Smooth muscle cell (in vitro differentiated cells): ENCODE results near the gene NRP2. TPM values are rescaled to one million over a fixed set of nuclear protein-coding genes. Genes with fewer than 3 reads are reported as not detected.

Experiments used
- DNase-seq: peaks from one replicate; lab custom pipeline; 2025; ENCODE audit not compliant: unreplicated experiment; lab: John Stamatoyannopoulos, UW
- H2AFZ ChIP-seq: fragments of 200-600 bp; sonication (generic); 2 replicates; pipeline ENCODE4 v1.6.0; 2016; ENCODE audit warnings: antibody characterized with exemption, low read depth, mild to moderate bottlenecking
- H3F3A ChIP-seq: fragments of 200-600 bp; sonication (generic); 2 replicates; pipeline ENCODE4 v1.6.0; 2017; ENCODE audit warnings: antibody characterized with exemption, low read depth
- H3K27ac ChIP-seq: fragments of 200-600 bp; sonication (generic); 2 replicates; pipeline ENCODE4 v1.5.1; 2016; ENCODE audit warnings: low read depth, mild to moderate bottlenecking
- H3K27me3 ChIP-seq: fragments of 200-600 bp; sonication (generic); 2 replicates; pipeline ENCODE4 v1.6.1; 2016; ENCODE audit warnings: low read depth, mild to moderate bottlenecking
- H3K36me3 ChIP-seq: fragments of 200-600 bp; sonication (generic); 2 replicates; pipeline ENCODE4 v1.5.1; 2016; ENCODE audit warnings: low read depth
- H3K4me1 ChIP-seq: fragments of 200-600 bp; sonication (generic); 2 replicates; pipeline ENCODE4 v1.5.1; 2016; ENCODE audit warnings: low read depth
- H3K4me2 ChIP-seq: fragments of 200-600 bp; sonication (generic); 2 replicates; pipeline ENCODE4 v1.6.0; 2016; ENCODE audit warnings: mild to moderate bottlenecking
- H3K4me3 ChIP-seq: fragments of 200-600 bp; sonication (generic); 2 replicates; pipeline ENCODE4 v1.5.1; 2016; ENCODE audit warnings: mild to moderate bottlenecking
- H3K79me2 ChIP-seq: fragments of 200-600 bp; sonication (generic); 2 replicates; pipeline ENCODE4 v1.6.0; 2016; ENCODE audit warnings: low read depth, mild to moderate bottlenecking
- H3K9ac ChIP-seq: fragments of 200-600 bp; sonication (generic); 2 replicates; pipeline ENCODE4 v1.6.0; 2016; ENCODE audit warnings: low read depth
- H3K9me3 ChIP-seq: fragments of 200-600 bp; sonication (generic); replicated peaks from 2 replicates; pipeline ENCODE4 v1.5.1; 2016; ENCODE audit warnings: low read depth
- H4K20me1 ChIP-seq: fragments of 200-600 bp; sonication (generic); 2 replicates; pipeline ENCODE4 v1.6.0; 2016; ENCODE audit warnings: low read depth
- WGBS: methylation state at CpG from one replicate; pipeline ENCODE4 v1.1.7; 2016; ENCODE audit warnings: low lambda C conversion rate; 5-methylcytosine and 5-hydroxymethylcytosine counted together
- polyA plus RNA-seq: library from polyadenylated mRNA; unstranded; fragments of >200 nt; fragmentation: Nextera tagmentation; extraction: Ambion mirVana; gene quantifications from 2 replicates; pipeline ENCODE4 v1.2.1, GENCODE V29; 2016
- total RNA-seq: library from RNA; depleted of rRNA; stranded (reverse); fragments of >200 nt; gene quantifications from 2 replicates; pipeline ENCODE4 v1.2.3, GENCODE V29; 2014
- TF ChIP-seq, protein P1 (sequence below): fragments of 200-600 bp; sonication (generic); IDR thresholded peaks from 2 replicates; pipeline ENCODE4 v1.5.1; 2017; ENCODE audit warnings: borderline replicate concordance, mild to moderate bottlenecking, antibody characterized with exemption; ENCODE audit not compliant: insufficient read depth, poor library complexity, severe bottlenecking

NRP2 gene
- total and polyA plus RNA-seq, 2 experiments from 2014 or later, result 58.4 to 96.1 TPM

DNA sequence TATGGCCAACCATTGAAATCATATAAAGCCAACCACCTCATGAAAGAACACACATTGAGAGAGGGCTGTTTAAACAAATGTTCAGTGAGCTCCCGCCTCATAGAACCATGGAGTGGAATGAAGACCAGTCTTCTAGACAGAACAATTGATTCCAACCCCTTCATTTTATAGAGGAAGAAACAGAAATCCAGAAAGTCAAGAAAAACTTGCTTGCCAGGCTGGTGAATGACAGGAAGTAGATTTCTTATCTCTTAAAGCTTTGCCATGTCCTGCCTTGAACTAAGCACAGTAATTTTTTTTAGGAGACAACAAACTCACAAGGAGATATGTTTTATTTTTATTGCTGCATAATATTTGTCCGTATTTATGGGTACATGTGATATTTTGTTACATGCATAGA lies 16.5 kb upstream of the NRP2 start:
- Histone ChIP-seq H3K9ac (no peak overlapping the region), H3K4me1 (peaks cover 6% of the 10 kb centered on the region), H3K4me3 (no peak overlapping the region), H3K27ac (no peak overlapping the region), H3F3A (peaks cover 4% of the 10 kb centered on the region), H2AFZ (no peak overlapping the region), H3K27me3 (no peaks in the 10 kb centered on the region), H3K4me2 (no peak overlapping the region), H3K9me3 (no peaks in the 10 kb centered on the region), H3K79me2 (no peaks in the 10 kb centered on the region), H3K36me3 (no peaks in the 10 kb centered on the region), H4K20me1 (no peaks in the 10 kb centered on the region)
- TF ChIP-seq, protein P1, sequence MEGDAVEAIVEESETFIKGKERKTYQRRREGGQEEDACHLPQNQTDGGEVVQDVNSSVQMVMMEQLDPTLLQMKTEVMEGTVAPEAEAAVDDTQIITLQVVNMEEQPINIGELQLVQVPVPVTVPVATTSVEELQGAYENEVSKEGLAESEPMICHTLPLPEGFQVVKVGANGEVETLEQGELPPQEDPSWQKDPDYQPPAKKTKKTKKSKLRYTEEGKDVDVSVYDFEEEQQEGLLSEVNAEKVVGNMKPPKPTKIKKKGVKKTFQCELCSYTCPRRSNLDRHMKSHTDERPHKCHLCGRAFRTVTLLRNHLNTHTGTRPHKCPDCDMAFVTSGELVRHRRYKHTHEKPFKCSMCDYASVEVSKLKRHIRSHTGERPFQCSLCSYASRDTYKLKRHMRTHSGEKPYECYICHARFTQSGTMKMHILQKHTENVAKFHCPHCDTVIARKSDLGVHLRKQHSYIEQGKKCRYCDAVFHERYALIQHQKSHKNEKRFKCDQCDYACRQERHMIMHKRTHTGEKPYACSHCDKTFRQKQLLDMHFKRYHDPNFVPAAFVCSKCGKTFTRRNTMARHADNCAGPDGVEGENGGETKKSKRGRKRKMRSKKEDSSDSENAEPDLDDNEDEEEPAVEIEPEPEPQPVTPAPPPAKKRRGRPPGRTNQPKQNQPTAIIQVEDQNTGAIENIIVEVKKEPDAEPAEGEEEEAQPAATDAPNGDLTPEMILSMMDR, result no peak
- 81% methylated on average over 2 of the region's 2 CpGs for WGBS
- no peak for DNase-seq

DNA sequence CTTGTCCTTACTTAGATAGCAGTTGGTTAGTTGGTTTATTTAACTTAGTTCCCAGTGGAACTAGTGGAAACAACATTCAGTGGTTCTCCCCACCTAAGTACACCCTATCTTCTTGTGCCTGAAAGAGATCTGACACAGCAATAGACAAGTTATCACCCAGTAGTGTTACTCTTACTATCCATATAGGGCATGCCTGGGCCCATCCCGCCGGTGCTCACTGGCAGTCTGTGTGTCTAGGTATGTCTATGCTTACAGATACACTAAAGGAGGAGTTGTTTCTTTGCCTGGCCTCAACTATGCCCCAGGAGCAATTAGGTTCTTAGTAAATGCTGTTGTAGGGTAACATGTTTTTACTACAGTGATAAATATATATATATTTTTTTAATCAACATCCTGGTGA lies 12.0 kb upstream of the NRP2 start:
- H3K36me3 ChIP-seq, result no peaks in the 10 kb centered on the region
- peak overlapping the region; percentile 68 for H2AFZ ChIP-seq
- H4K20me1 ChIP-seq, result no peaks in the 10 kb centered on the region
- H3K4me3 ChIP-seq, result no peak overlapping the region
- no peaks in the 10 kb centered on the region for H3K9me3 ChIP-seq
- peaks cover 6% of the 10 kb centered on the region for H3K4me1 ChIP-seq
- TF ChIP-seq, protein P1, result no peak
- no peaks in the 10 kb centered on the region for H3F3A ChIP-seq
- no peak overlapping the region for H3K9ac ChIP-seq
- WGBS, result 63% methylated on average over 2 of the region's 2 CpGs
- H3K27ac ChIP-seq, result peak overlapping the region; percentile 24
- no peaks in the 10 kb centered on the region for H3K27me3 ChIP-seq
- H3K79me2 ChIP-seq, result no peaks in the 10 kb centered on the region
- H3K4me2 ChIP-seq, result no peak overlapping the region
- DNase-seq, result no peak

DNA sequence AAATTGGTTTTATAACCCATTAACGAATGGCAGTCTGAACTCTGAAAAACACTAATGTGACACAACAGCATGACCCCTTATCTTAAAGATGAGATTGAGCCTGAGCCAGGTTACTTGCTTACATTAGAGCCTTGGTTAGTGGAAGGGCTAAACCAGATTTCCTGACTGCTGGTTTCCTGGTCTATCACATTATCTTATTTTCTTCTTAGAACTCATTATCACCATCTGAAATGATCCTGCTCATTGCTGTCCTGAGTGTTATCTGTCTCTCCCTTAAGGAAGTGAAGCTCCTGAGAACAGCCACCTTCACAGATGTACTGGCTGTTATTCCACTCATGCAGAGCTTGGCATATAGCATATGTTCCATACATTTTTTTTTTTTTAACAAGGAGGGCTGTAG lies 9.0 kb upstream of the NRP2 start:
- Histone ChIP-seq H4K20me1 (no peaks in the 10 kb centered on the region), H3K9me3 (no peaks in the 10 kb centered on the region), H3K9ac (no peak overlapping the region), H3K4me2 (no peak overlapping the region), H2AFZ (no peak overlapping the region), H3K4me3 (no peak overlapping the region), H3K27ac (no peak overlapping the region), H3K36me3 (no peaks in the 10 kb centered on the region), H3K4me1 (peaks cover 11% of the 10 kb centered on the region), H3F3A (no peaks in the 10 kb centered on the region), H3K79me2 (no peaks in the 10 kb centered on the region), H3K27me3 (no peaks in the 10 kb centered on the region)
- TF ChIP-seq, protein P1, result no peak
- DNase-seq, result no peak
- WGBS, result 44% methylated on average over 1 of the region's 1 CpG

DNA sequence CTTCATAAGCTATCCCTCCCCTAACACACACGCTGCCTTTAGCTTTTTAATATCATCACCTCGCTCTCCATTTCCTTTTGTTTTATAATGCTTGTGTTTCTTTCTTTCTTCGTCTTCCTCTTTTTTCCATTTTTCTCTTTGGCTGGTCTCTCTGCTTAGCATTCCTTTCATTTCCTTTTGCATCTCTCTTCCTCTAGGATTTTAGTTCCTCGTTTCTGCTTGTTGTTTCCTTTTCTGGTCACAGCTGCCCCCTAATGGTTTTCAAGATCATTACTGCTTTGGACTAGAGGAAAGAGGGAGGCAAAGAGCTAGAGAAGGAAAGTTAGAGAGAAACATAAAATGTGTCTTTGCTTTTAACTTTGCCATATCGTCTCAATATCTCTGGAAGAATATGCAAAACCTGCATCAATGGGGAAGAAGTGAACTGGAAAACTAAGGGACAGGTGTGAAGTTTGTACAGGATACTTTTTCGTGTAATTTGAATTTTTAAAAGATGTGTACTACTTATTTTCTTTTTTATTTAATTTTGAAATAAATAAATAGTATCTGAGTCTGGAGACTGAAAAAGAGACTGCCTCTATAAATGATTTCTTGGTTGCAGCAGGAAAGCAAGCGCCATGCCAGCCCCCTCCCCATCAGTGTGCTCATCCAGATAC lies 6.3 kb upstream of the NRP2 start:
- peak overlapping the region; percentile 14 for H3K4me3 ChIP-seq
- 33% methylated on average over 7 of the region's 7 CpGs for WGBS
- no peaks in the 10 kb centered on the region for H3K9me3 ChIP-seq
- H3K4me1 ChIP-seq, result peaks cover 15% of the 10 kb centered on the region
- H3K9ac ChIP-seq, result no peak overlapping the region
- H3K79me2 ChIP-seq, result no peaks in the 10 kb centered on the region
- H3K36me3 ChIP-seq, result no peaks in the 10 kb centered on the region
- no peaks in the 10 kb centered on the region for H3K27me3 ChIP-seq
- DNase-seq, result no peak
- H3K4me2 ChIP-seq, result peak overlapping the region; percentile 54
- H3K27ac ChIP-seq, result no peak overlapping the region
- TF ChIP-seq, protein P1, result peak; percentile 70
- H3F3A ChIP-seq, result peaks cover 10% of the 10 kb centered on the region
- peak overlapping the region; percentile 54 for H2AFZ ChIP-seq
- no peaks in the 10 kb centered on the region for H4K20me1 ChIP-seq
